Measurements from ENCODE around the gene POLR2J.
"Not testable (repeated sequence)": the region's sequence is repeated elsewhere in the genome, so short reads cannot be mapped to it uniquely, and the experiment has no call there.

The POLR2J gene

DNA sequence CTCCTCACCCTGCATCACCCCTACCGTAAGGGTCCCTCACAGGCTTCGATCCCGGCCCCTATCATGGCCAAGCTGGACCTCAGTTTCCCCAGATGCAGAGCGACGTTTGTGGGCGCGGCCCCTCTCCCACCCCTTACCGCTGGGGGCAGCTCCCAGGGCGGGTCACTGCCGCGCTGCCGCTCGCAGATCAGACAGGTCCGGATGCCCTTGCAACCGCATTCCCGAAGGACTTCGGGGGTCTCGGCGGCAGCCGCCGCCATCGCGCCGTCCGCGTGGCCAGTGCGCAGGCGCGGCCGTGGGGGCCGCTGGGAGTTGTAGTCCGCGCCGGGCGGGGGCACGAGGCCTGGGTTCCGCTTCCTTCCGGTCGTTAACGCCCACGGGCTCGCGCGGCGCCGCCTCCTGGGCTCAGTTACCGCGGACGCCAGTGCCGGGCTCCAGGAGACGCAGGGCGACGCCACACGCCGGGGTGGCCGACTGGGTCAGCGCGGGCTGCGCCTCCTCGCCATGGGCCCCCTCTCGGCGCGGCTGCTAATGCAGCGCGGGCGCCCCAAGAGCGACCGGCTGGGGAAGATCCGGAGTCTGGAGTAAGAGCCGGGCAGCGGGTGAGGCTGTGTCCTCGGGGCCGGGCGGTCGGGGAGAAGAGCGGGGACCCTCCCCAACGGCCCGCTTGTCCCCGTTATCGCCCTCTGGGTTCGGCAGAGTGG, 14.0 kb downstream of the POLR2J start, which contains the start of the genes ALKBH4 and LRWD1:
TSS of gene ALKBH4 (minus strand) at position 287 of the 704 bp plus-strand sequence. CDS start at position 260, 27 bp downstream.
TSS of gene LRWD1 (plus strand) at position 408 of the 704 bp plus-strand sequence. CDS start at position 505, 97 bp downstream.
- DNase-seq: peak; percentile 94

GRCh38 chr7:102463841-102464576, 14.7 kb downstream of the POLR2J start:
- DNase-seq: peak; percentile 53

DNA sequence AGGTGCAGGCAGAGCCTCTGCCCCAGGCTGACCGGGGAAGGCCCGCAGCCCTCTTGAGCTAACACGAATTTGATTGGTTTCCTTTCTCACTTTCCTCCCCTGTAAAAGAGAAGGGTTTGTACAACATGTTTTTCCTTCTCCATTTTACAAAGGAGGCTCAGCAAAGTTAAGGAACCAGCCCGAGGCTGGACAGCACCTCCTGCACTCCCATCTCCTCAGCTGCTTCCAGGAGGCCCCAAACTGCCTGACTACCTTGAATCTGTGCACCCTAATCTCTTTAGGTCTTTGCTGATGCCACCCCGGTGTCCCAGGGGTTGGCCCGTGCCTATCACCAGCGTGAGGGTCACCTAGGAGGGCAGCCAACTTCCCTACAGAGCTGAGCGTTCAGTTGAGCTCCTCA, 18.3 kb downstream of the POLR2J start:
- no peak for DNase-seq

- DNase-seq: no peak
Observed at GRCh38 chr7:102459221-102459844, 19.4 kb downstream of the POLR2J start.

GRCh38 chr7:102457352-102457924, 21.3 kb downstream of the POLR2J start:
- peak; percentile 50 for DNase-seq

DNA sequence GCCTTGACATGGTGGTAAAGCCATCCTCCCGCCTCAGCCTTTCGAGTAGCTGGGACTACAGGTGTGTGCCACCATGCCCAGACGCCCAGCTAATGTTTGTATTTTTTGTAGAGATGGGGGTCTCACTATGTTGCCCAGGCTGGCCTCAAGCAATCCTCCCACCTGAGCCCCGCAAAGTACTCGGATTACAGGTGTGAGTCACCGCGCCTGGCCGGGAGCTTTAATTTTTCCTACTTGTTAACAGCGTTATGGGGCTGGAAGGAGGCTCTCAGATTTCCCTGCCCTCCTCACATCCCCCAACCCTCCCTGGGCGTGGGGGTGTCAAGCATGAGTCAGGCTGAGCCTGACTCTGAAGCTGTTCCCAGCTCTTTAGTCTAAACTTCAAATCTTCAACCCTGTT, 22.4 kb downstream of the POLR2J start:
- DNase-seq: peak; percentile 71

- peak; percentile 48 for DNase-seq
Observed at GRCh38 chr7:102455596-102455995, 23.1 kb downstream of the POLR2J start.

DNA sequence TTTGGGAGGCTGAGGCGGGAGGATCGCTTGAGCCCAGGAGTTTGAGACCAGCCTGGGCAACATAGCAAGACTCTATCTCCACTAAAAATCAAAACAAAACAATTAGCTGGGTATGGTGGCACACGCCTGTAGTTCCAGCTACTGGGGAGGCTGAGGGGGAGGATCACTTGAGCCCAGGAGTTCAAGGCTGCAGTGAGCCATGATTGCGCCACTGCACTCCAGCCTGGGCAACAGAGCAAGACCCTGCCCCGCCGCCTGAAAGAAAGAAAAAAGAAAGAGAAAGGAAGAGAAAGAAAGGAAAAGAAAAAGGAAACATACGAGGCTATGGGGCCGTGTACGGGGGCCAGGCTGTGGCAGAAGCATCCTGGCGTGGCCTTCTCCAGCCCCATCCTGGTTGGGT, 23.8 kb downstream of the POLR2J start:
- not testable (repeated sequence) for DNase-seq

DNA sequence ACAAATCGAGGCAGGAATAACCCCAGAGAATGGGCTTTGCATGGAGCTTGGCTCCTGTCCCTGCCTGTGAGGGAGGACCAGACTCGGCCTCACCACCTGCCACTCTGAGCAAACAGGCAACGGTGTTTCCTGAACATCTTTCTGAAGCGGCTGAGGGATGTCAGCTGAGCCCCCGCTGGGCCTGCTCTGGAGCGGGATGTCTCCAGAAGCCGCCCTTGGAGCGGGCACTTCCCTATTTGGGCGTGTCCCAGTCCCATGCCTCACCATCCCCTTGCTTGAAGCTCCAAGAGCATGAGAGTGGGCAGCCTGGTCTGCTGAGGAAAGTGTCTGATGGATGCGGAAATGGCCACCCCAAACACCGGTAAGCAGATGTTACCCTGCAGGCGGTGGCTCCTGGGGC, 24.3 kb downstream of the POLR2J start:
- peak; percentile 48 for DNase-seq

DNA sequence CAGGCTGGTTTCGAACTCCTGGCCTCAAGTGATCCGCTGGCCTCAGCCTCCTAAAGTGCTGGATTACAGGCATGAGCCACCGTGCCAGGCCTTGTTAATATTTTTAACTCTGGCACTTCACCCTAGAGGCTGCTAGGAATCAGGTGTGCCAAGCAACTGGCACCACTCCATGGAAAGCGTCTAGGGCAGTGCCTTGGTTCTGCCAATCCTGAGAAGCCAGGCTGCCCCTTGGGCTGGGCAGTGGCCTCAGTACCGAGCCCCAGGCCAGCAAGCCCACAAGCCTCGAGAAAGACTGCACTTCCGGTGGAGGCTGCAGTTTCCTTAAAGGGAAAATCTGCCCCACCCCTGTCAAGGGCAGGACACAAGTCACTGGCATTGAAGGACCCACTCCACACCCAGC, 25.4 kb downstream of the POLR2J start:
- DNase-seq: no peak

GRCh38 chr7:102452451-102452850, 26.3 kb downstream of the POLR2J start:
- no peak for DNase-seq

DNA sequence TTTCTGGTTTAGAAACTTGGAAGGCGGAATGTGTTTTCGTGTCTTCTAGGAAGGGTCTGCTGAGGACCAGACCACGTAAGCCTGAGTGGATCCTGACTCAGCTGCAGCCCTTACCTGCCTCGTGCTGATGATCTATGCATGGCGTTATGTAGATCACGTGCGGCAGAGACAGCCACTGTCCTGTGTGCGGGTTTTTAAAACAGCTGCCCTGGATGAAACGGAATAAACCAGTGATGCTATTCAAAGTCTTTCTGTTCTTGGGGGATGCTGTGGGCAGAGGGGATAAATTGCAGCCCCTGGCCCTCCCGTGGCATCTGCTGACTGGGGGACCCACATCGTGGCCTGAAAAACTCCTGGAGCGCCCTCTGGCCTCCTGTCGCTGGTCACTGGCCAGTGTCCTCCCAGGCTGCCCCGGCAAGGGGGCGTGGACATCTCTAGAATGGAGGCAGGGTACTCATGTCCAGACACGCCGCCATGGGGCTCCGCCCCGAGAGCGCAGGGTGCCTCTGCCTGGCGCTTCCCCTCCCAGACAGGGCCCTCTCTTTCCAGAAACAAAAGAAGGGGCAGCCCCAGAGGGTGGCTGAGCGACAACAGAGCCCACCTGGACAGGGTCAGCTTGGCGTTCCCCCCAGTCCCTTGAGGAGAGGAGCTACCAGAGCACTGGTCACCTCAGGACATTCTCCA, 27.2 kb downstream of the POLR2J start:
- DNase-seq: peak; percentile 87

GRCh38 chr7:102450242-102450641, 28.5 kb downstream of the POLR2J start:
- DNase-seq: peak; percentile 43

- DNase-seq: no peak
Observed at GRCh38 chr7:102449136-102449535, 29.6 kb downstream of the POLR2J start.

DNA sequence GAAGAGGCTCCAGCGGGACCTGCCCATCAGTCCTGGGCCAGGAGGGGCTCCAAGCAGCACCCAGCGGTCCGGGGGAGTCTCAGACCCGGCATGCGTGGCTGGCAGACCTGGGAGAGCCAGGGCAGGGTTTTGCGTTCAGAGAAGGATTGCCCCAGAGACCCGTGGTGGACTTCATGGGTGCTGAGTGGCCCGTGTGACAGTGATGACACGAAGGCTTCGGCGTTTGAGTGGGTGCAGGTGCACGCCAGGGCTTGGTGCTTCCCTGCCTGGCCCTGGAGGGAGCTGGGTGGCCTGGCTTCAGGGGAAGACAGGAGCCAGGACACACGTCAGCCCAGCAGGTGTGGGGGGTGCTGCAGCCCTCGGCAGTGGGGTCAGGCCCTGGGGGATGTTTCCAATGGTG, 31.4 kb downstream of the POLR2J start:
- DNase-seq: peak; percentile 48

GRCh38 chr7:102446387-102447156, 32.1 kb downstream of the POLR2J start:
- peak; percentile 47 for DNase-seq

DNA sequence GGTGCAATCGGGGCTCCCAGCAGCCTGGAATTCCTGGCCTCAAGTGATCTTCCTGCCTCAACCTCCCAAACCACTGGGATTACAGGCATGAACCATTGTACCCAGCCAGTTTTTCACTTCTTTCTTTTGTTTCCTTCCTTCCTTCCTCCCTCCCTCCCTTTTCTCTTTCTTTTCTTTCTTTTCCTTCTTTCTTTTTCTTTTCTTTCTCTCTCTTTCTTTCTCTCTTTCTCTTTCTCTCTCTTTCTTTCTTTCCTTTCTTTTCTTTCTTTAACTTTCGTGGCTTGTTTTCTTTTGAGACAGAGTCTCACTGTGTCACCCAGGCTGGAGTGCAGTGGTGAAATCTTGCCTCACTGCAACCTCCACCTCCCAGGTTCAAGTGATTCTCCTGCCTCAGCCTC, 33.0 kb downstream of the POLR2J start:
- no peak for DNase-seq

- DNase-seq: no peak
Observed at GRCh38 chr7:102444961-102445673, 33.6 kb downstream of the POLR2J start.

DNA sequence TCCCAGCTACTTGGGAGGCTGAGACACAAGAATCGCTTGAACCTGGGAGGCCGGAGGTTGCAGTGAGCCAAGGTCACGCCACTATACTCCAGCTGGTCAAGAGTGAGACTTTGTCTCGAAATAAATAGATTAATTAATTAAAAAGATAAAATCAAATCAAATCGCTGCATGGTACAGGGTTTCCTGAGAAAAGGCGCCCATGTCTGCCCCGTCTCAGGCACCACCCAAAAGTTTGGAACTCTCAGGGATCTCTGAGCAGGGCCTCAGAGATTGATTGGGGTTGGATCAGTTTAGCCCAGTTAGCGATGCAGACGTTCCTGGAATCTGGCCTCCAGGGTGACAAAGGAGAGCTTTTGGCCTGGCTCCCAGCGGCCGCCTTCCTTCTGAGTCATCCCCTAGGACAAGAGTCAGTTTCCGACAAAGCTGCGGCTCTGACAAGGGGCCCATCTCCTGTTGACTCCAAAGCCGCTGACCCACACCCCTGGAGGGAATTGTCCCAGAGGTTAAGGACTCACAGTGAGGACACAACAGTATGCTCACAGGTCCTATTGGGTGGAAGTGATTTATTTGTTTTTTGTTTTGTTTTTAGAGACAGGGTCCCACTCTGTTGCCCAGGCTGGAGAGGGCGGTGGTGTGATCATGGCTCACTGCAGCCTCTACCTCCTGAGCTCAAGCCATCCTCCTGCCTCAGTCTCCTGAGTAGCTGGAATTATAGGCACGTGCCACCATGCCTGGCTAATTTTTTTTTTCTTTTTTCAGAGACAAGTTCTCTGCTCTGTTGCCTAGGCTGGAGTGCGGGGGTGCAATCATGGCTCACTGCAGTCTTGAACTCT, 38.5 kb downstream of the POLR2J start:
- peak; percentile 96 for DNase-seq

DNA sequence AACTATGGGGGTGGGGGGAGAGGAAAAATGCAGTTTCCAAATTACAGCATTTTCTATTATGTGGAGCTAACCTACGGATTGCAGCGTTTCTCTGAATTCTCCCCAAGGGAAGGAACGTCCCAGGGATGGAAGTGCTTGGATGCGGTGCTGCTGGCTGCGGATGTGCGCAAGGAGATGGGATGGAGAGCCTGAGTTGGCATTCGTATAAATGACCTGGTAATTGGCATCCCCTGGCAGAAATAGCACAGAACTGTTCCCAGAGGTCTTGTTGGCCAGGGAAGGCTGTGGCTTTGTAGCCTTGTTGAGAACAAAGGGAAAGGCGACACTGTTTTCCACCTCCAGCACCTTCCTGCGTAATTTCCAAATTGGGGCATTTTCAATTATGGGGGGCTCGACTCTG, 42.6 kb downstream of the POLR2J start:
- DNase-seq: no peak

Measured in islet precursor cell (in vitro differentiated cells).